GM21447 (cell line): ENCODE results near the gene FTMT.
"Not testable (repeated sequence)": the region's sequence is repeated elsewhere in the genome, so short reads cannot be mapped to it uniquely, and the experiment has no call there.

Source experiments
- ATAC-seq: cut with Tn5 transposase; IDR thresholded peaks from one replicate; pipeline ENCODE4 v1.9.1; 2021; ENCODE audit not compliant: unreplicated experiment

The FTMT gene

GRCh38 chr5:121851643-121852574 lies at the start of gene FTMT:
FTMT (plus strand) TSS chr5:121851882; CDS start chr5:121851964, 82 bp downstream.
- no peak for ATAC-seq

- not testable (repeated sequence) for ATAC-seq
These were observed 46.4 kb upstream of the FTMT start for GRCh38 chr5:121805251-121805650.

- no peak for ATAC-seq
These were observed 45.8 kb upstream of the FTMT start for GRCh38 chr5:121805911-121806310.

GRCh38 chr5:121816164-121816563 lies 35.5 kb upstream of the FTMT start:
- no peak for ATAC-seq

- no peak for ATAC-seq
These were observed 31.9 kb upstream of the FTMT start for GRCh38 chr5:121819682-121820261.

- no peak for ATAC-seq
These were observed 18.1 kb upstream of the FTMT start for GRCh38 chr5:121833617-121834016.

- no peak for ATAC-seq
These were observed 17.7 kb upstream of the FTMT start for GRCh38 chr5:121834021-121834420.

GRCh38 chr5:121841892-121842291 lies 9.8 kb upstream of the FTMT start:
- no peak for ATAC-seq

GRCh38 chr5:121850272-121850671 lies 1.4 kb upstream of the FTMT start:
- no peak for ATAC-seq

- ATAC-seq, result no peak
These were observed 2.2 kb downstream of the FTMT start for GRCh38 chr5:121853850-121854249.

GRCh38 chr5:121862801-121863200 lies 11.1 kb downstream of the FTMT start:
- no peak for ATAC-seq

- ATAC-seq, result no peak
These were observed 12.1 kb downstream of the FTMT start for GRCh38 chr5:121863753-121864285.

- ATAC-seq, result no peak
These were observed 15.7 kb downstream of the FTMT start for GRCh38 chr5:121867403-121867802.

GRCh38 chr5:121870489-121870888 lies 18.8 kb downstream of the FTMT start:
- no peak for ATAC-seq

GRCh38 chr5:121872856-121873255 lies 21.2 kb downstream of the FTMT start:
- ATAC-seq, result no peak

- ATAC-seq, result no peak
These were observed 21.7 kb downstream of the FTMT start for GRCh38 chr5:121873409-121873808.

GRCh38 chr5:121885630-121886029 lies 33.9 kb downstream of the FTMT start:
- ATAC-seq, result no peak

- ATAC-seq, result no peak
These were observed 36.0 kb downstream of the FTMT start for GRCh38 chr5:121887727-121888126.

GRCh38 chr5:121890297-121890858 lies 38.7 kb downstream of the FTMT start:
- ATAC-seq, result no peak

GRCh38 chr5:121897341-121897740 lies 45.7 kb downstream of the FTMT start:
- ATAC-seq, result no peak

- no peak for ATAC-seq
These were observed 47.7 kb downstream of the FTMT start for GRCh38 chr5:121899346-121899745.
